Activated CD8-positive, alpha-beta T cell treated with anti-CD3 and anti-CD28 coated beads for 36 hours (primary cell): ENCODE data around the gene GFM2. TPM values are rescaled to one million over a fixed set of nuclear protein-coding genes. Genes with fewer than 3 reads are reported as not detected.
"Not testable (repeated sequence)": the region's sequence is repeated elsewhere in the genome, so short reads cannot be mapped to it uniquely, and the experiment has no call there.

Source experiments
- ATAC-seq: fragments of 200-7000 bp; cut with Tn5 transposase; one replicate; pipeline ENCODE4 v1.10.0; 2021; ENCODE audit warnings: mild to moderate bottlenecking, moderate library complexity
- CTCF ChIA-PET: fragments of 350-600 bp; sonication (Branson Sonifier 250); formaldehyde crosslinking; loops from one replicate; lab custom pipeline; 2021; ENCODE audit warnings: antibody characterized with exemption; lab: Charles Lee
- POLR2A ChIA-PET: fragments of 350-600 bp; sonication (Branson Sonifier 250); formaldehyde crosslinking; loops from one replicate; lab custom pipeline; 2021; ENCODE audit warnings: antibody characterized with exemption; lab: Charles Lee
- DNase-seq: peaks from one replicate; pipeline ENCODE4 v3.0.0-alpha.2; 2020
- H3K27ac Mint-ChIP-seq: one replicate; pipeline ENCODE4 v1.8.0; 2021; ENCODE audit warnings: mild to moderate bottlenecking, mixed read lengths
- H3K27me3 Mint-ChIP-seq: one replicate; pipeline ENCODE4 v1.8.0; 2021; ENCODE audit warnings: mixed read lengths
- H3K36me3 Mint-ChIP-seq: one replicate; pipeline ENCODE4 v1.8.0; 2021; ENCODE audit warnings: low read depth, mixed read lengths
- H3K4me1 Mint-ChIP-seq: one replicate; pipeline ENCODE4 v1.8.0; 2021; ENCODE audit warnings: low read depth, mixed read lengths
- H3K4me3 Mint-ChIP-seq: one replicate; pipeline ENCODE4 v1.8.0; 2021; ENCODE audit warnings: mild to moderate bottlenecking, moderate library complexity, mixed read lengths
- H3K9me3 Mint-ChIP-seq: one replicate; pipeline ENCODE4 v1.8.0; 2021; ENCODE audit warnings: mixed read lengths
- intact Hi-C: fragments of 100-400 bp; cut with micrococcal nuclease; formaldehyde crosslinking; loops from one replicate; pipeline ENCODE4 v1.10.0; 2022
- total RNA-seq, 2 experiments: library from RNA; stranded (reverse); gene quantifications; one replicate each; pipeline ENCODE4 v1.2.3, GENCODE V29; 2021
- TF ChIP-seq, protein P1 (sequence below): fragments of 200-600 bp; IDR thresholded peaks from one replicate; pipeline ENCODE4 v1.8.0; 2022; ENCODE audit warnings: antibody characterized with exemption, mild to moderate bottlenecking

GFM2 gene
- total RNA-seq, 2 experiments from 2014 or later, result 30.1 to 30.5 TPM

DNA sequence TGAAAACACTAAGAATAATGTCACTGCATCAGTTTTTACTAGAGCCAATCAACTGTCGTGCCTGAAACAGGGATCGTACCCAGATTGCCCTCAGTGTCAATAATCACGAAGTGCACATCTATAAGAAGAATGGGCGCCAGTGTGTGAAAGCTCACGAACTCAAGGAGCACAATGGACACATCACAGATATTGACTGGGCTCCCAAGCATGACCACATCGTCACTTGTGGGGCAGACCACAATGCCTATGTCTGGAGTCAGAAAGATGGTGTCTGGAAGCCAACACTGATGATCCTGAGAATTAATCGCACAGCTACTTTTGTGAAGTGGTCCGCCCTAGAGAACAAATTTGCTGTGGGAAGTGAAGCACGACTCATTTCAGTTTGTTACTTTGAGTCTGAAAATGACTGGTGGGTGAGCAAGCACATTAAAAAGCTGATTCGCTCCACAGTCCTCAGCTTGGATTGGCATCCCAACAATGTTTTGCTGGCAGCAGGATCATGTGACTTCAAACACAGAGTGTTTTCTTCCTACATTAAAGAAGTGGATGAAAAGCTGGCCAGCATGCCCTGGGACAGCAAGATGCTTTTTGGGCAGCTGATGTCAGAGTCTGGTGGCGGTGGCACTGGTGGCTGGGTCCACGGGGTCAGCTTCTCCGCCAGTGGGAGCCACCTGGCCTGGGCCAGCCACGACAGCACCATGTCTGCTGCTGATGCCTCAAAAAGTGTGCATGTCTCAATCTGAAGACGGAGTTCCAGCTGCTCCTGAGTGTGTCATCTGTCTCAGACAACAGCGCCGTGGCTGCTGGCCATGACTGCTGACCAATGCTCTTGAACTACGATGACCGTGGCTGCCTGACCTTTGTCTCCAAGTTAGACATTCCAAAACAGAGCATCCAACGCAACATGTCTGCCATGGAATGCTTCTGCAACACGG lies 32.3 kb upstream of the GFM2 start:
- Mint-ChIP-seq H3K4me1 (no peaks in the 10 kb centered on the region), H3K9me3 (no peaks in the 10 kb centered on the region), H3K4me3 (no peak overlapping the region), H3K27me3 (no peaks in the 10 kb centered on the region), H3K36me3 (peaks cover 11% of the 10 kb centered on the region), H3K27ac (no peak overlapping the region)
- POLR2A ChIA-PET, result interaction anchor here (1.1 kb wide), 1 partner anchor 9 kb away, joined by 3 read pairs; no protein-coding TSS in a partner anchor
- no peak for DNase-seq
- intact Hi-C loops, result no loop called here
- TF ChIP-seq, protein P1, sequence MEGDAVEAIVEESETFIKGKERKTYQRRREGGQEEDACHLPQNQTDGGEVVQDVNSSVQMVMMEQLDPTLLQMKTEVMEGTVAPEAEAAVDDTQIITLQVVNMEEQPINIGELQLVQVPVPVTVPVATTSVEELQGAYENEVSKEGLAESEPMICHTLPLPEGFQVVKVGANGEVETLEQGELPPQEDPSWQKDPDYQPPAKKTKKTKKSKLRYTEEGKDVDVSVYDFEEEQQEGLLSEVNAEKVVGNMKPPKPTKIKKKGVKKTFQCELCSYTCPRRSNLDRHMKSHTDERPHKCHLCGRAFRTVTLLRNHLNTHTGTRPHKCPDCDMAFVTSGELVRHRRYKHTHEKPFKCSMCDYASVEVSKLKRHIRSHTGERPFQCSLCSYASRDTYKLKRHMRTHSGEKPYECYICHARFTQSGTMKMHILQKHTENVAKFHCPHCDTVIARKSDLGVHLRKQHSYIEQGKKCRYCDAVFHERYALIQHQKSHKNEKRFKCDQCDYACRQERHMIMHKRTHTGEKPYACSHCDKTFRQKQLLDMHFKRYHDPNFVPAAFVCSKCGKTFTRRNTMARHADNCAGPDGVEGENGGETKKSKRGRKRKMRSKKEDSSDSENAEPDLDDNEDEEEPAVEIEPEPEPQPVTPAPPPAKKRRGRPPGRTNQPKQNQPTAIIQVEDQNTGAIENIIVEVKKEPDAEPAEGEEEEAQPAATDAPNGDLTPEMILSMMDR, result no peak
- CTCF ChIA-PET, result no interaction called here
- ATAC-seq, result no peak

DNA sequence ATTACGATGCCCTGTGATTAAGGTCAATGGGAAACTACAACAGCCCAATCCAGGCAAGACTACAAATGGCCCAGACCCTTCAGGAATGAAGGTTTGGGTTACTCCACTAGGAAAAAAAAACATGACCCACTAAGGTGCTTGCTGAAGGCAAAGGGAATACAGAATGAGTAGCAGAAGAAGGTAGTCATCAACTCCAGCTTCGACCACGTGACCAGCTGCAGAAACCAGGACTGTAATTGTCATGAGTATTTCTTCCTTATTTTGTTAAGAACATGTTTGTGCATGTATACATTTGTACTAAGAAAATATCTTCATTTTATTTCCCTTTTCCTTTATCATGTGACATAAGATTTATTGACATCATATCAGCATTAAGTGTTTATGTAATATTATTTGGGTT lies 24.8 kb upstream of the GFM2 start:
- CTCF ChIA-PET, intact Hi-C loops, POLR2A ChIA-PET, H3K27me3 Mint-ChIP-seq, ATAC-seq, H3K4me1 Mint-ChIP-seq, H3K9me3 Mint-ChIP-seq, H3K4me3 Mint-ChIP-seq, H3K27ac Mint-ChIP-seq, DNase-seq: not testable (repeated sequence)
- peaks cover 14% of the 10 kb centered on the region for H3K36me3 Mint-ChIP-seq

DNA sequence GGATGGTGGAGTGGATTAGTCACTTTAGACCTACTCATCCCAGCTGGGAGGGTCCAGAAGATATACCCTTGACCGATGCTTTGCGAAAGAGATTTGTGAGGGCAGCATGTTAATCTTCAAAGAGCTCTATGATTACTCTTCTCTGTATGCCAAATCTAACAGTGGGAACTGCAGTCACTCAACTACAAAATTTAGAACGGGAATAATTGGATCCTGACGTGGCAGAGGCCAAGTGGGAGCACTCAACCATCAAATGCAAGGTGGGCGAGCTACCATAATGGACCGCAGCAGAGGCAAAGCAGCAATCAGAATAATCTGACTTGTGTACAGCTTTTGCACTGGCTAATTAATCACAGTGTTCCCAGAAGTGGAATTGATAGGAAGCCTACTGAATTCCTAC lies 20.5 kb upstream of the GFM2 start:
- TF ChIP-seq, protein P1, result no peak
- no peak for ATAC-seq
- DNase-seq, result no peak
- peaks cover 7% of the 10 kb centered on the region for H3K36me3 Mint-ChIP-seq
- ChIA-PET CTCF (interaction anchor here (1.0 to 1.6 kb wide), 2 partner anchors 9 to 21 kb away, joined by 4 read pairs; partner anchors contain the start of genes GFM2 and NSA2), POLR2A (no interaction called here)
- no peaks in the 10 kb centered on the region for H3K4me1 Mint-ChIP-seq
- no peak overlapping the region for H3K27ac Mint-ChIP-seq
- no peak overlapping the region for H3K4me3 Mint-ChIP-seq
- H3K9me3 Mint-ChIP-seq, result no peaks in the 10 kb centered on the region
- intact Hi-C loops, result no loop called here
- no peaks in the 10 kb centered on the region for H3K27me3 Mint-ChIP-seq

DNA sequence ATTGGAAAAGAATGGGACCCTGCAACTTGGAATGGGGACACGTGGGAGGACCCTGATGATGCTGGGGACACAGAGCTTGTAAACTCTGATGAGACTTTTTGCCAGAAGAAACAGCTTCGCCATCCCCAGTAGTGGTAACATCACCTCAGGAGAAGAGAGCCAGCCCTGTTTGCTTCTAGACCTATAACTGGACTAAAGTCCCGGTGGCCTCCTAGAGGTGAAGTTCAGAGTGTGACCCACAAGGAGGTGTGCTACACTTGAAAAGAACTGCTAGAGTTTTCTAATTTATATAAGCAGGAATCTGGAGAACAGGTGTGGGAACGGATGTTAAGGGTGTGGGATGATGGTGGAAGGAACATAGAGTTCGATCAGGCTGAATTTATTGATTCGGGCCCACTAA lies 19.9 kb upstream of the GFM2 start:
- H3K4me1 Mint-ChIP-seq, result no peaks in the 10 kb centered on the region
- H3K27ac Mint-ChIP-seq, result no peak overlapping the region

DNA sequence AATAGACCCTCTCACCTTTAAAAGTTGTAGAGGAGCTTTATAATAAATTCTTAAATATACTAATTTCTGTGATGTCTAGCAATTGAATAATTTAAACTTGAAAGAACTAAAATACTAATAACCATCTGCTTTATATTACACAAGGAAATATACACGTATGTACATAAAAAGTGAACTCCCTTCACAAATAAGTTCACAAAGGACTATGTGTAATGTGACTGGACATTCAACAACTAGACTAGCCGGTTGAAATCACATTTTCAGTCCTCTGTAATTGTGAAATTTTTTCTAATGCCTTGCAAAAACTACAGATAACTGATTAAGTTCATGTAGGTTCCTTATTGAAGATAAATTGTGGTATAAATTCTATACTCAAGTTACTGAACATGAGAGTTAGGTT lies 11.7 kb upstream of the GFM2 start:
- Mint-ChIP-seq H3K9me3 (no peaks in the 10 kb centered on the region), H3K36me3 (peaks cover 15% of the 10 kb centered on the region), H3K27me3 (no peaks in the 10 kb centered on the region), H3K27ac (peak overlapping the region; percentile 20), H3K4me3 (no peak overlapping the region), H3K4me1 (no peaks in the 10 kb centered on the region)
- ChIA-PET CTCF (no interaction called here), POLR2A (interaction anchor here (1.5 kb wide), 1 partner anchor 11 kb away, joined by 3 read pairs; the partner anchor contains the start of genes GFM2 and NSA2)
- intact Hi-C loops, result no loop called here
- TF ChIP-seq, protein P1, result no peak
- no peak for ATAC-seq
- DNase-seq, result no peak

More for the DNA sequence above, 19.9 kb upstream of the GFM2 start:
- CTCF ChIA-PET, result interaction anchor here (1.0 to 1.6 kb wide), 2 partner anchors 9 to 20 kb away, joined by 4 read pairs; partner anchors contain the start of genes GFM2 and NSA2
- Mint-ChIP-seq H3K4me3 (no peak overlapping the region), H3K36me3 (peaks cover 4% of the 10 kb centered on the region), H3K27me3 (no peaks in the 10 kb centered on the region), H3K9me3 (no peaks in the 10 kb centered on the region)
- no peak for ATAC-seq
- POLR2A ChIA-PET, result no interaction called here
- TF ChIP-seq, protein P1, result no peak
- no peak for DNase-seq
- intact Hi-C loops, result no loop called here
